Mesendoderm (in vitro differentiated cells): ENCODE results near the gene FAM170B.

Experiments used
- DNase-seq: peaks from one replicate; pipeline ENCODE4 v3.0.0; 2013
- H2AK5ac ChIP-seq: 2 replicates; pipeline ENCODE4 v1.6.1; 2013; ENCODE audit warnings: low read length, inconsistent platforms
- H2BK120ac ChIP-seq: 2 replicates; pipeline ENCODE4 v1.6.1; 2013; ENCODE audit warnings: low read depth, mild to moderate bottlenecking, low read length, moderate library complexity, mixed read lengths
- H2BK15ac ChIP-seq: replicated peaks from 2 replicates; pipeline ENCODE4 v1.6.1; 2013; ENCODE audit warnings: low read depth, mild to moderate bottlenecking, moderate library complexity
- H2BK5ac ChIP-seq: 2 replicates; pipeline ENCODE4 v1.6.1; 2013; ENCODE audit warnings: low read length, inconsistent platforms
- H3K18ac ChIP-seq: 2 replicates; pipeline ENCODE4 v1.6.1; 2013; ENCODE audit warnings: mild to moderate bottlenecking, low read length, mixed read lengths
- H3K23ac ChIP-seq: one replicate; pipeline ENCODE4 v1.6.1; 2013; ENCODE audit warnings: low read length
- H3K27ac ChIP-seq: 2 replicates; pipeline ENCODE4 v1.5.1; 2013; ENCODE audit warnings: low read depth, mild to moderate bottlenecking, inconsistent platforms, low read length, moderate library complexity
- H3K27me3 ChIP-seq: 2 replicates; pipeline ENCODE4 v1.6.1; 2013; ENCODE audit warnings: low read length, control low read depth, mild to moderate bottlenecking, inconsistent platforms; ENCODE audit not compliant: insufficient read depth, poor library complexity
- H3K36me3 ChIP-seq: 2 replicates; pipeline ENCODE4 v1.6.1; 2013; ENCODE audit warnings: low read length, inconsistent platforms; ENCODE audit not compliant: control insufficient read depth, insufficient read depth
- H3K4ac ChIP-seq: one replicate; pipeline ENCODE4 v1.6.1; 2013; ENCODE audit warnings: low read depth, mild to moderate bottlenecking, low read length, moderate library complexity
- H3K4me1 ChIP-seq: 2 replicates; pipeline ENCODE4 v1.6.1; 2013; ENCODE audit warnings: low read depth, low read length, inconsistent platforms; ENCODE audit not compliant: control insufficient read depth
- H3K4me2 ChIP-seq: 2 replicates; pipeline ENCODE4 v1.6.1; 2013; ENCODE audit warnings: low read length
- H3K4me3 ChIP-seq: 2 replicates; pipeline ENCODE4 v1.5.1; 2013; ENCODE audit warnings: mild to moderate bottlenecking, low read length
- H3K56ac ChIP-seq: one replicate; pipeline ENCODE4 v1.6.1; 2013; ENCODE audit warnings: low read length
- H3K79me1 ChIP-seq: 2 replicates; pipeline ENCODE4 v1.6.1; 2013; ENCODE audit warnings: low read length, inconsistent platforms
- H3K79me2 ChIP-seq: 2 replicates; pipeline ENCODE4 v1.6.1; 2013; ENCODE audit warnings: mild to moderate bottlenecking, low read length; ENCODE audit not compliant: control insufficient read depth, insufficient read depth
- H3K9ac ChIP-seq: 2 replicates; pipeline ENCODE4 v1.6.1; 2013; ENCODE audit warnings: low read length, inconsistent platforms
- H4K5ac ChIP-seq: one replicate; pipeline ENCODE4 v1.6.1; 2013; ENCODE audit warnings: low read length
- H4K8ac ChIP-seq: one replicate; pipeline ENCODE4 v1.6.1; 2013; ENCODE audit warnings: low read depth, mild to moderate bottlenecking, control low read depth, low read length, moderate library complexity
- WGBS: extraction: QIAGEN DNeasy Blood & Tissue Kit; methylation state at CpG from one replicate; pipeline ENCODE4 v1.1.7; 2013; ENCODE audit warnings: low lambda C conversion rate, missing lambda C conversion rate; ENCODE audit not compliant: insufficient coverage; ENCODE audit errors: extremely low coverage; 5-methylcytosine and 5-hydroxymethylcytosine counted together

Gene FAM170B

DNA sequence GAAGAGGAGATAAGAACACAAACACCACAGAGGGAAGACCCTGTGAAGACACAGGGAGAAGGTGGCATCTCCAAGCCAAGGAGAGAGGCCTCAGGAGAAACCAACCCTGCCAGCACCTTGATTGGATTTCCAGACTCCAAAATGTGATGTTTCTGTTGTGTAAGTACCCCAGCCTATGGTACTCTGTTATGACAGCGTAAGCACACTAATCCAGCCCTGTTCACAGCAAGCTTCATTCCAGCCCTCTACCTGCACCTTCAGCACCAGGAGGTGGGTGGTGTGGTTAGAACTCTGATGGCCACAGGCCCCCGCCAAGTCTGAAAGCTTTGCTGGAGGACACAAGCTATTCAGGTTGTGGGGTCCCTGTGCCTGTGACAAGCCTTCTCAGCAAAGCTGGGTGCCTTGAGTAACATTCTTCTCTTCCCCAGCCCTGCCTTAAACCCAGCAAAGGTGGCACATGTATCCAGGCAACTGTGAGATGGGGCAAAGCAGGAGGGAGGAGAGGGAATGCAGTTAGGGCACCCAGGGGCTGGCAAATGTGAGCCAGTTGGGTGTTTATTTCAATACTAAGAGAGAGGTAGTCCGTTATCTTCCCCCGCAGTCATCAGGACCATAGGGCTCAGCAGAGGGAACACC, 23.0 kb downstream of the FAM170B start:
- Histone ChIP-seq H3K79me1 (no peaks in the 10 kb centered on the region), H2BK120ac (no peak overlapping the region), H3K27ac (no peak overlapping the region), H4K8ac (no peak overlapping the region), H2BK15ac (no peak overlapping the region), H2BK5ac (no peak overlapping the region), H2AK5ac (no peak overlapping the region), H3K56ac (no peak overlapping the region), H3K23ac (no peak overlapping the region), H3K18ac (no peak overlapping the region), H3K4ac (no peak overlapping the region), H3K4me2 (no peak overlapping the region), H3K79me2 (no peaks in the 10 kb centered on the region), H3K4me3 (no peak overlapping the region), H3K27me3 (no peaks in the 10 kb centered on the region), H4K5ac (no peak overlapping the region), H3K36me3 (no peaks in the 10 kb centered on the region), H3K9ac (no peak overlapping the region), H3K4me1 (no peaks in the 10 kb centered on the region)
- WGBS, result no CpG with 5 or more reads among the region's 4 CpGs
- no peak for DNase-seq

DNA sequence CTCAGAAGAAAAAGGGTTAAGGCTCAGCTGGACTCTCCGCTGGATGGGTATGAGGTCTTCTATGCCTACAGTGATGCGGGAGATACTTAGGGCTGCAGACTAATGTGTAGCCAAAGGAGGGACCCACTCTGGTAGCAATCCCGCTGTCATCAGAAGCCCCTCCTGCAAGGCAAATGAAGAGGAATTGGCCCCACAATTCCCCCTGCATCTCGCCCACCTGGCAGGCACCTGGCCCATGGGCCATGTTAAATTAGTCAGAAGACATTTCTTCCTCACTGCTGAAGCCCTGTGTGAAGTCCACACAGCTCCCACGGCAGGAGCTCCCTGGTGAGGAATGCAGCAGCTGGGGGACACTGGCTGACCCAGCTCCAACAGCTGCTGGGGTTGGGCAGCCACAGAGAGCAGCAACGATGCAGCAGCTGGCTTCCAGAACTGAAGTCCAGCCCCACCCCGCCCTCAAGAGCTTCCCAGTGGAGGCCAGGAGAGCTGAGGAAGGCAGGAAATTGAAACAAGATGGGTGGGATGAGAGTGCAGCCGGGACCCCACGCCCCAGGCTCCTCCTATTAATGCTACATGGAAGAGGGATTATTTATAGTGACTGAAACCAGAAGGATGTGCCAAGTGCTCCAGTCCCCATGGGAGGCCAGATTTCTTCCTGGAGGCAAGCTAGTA, 24.0 kb downstream of the FAM170B start:
- Histone ChIP-seq H2BK5ac (no peak overlapping the region), H3K23ac (no peak overlapping the region), H3K18ac (no peak overlapping the region), H2BK15ac (no peak overlapping the region), H3K27ac (no peak overlapping the region), H3K4me1 (no peaks in the 10 kb centered on the region), H3K36me3 (no peaks in the 10 kb centered on the region), H3K27me3 (no peaks in the 10 kb centered on the region), H3K4me3 (no peak overlapping the region), H3K9ac (no peak overlapping the region), H2AK5ac (no peak overlapping the region), H3K56ac (no peak overlapping the region), H3K4ac (no peak overlapping the region), H4K5ac (no peak overlapping the region), H4K8ac (no peak overlapping the region), H3K79me2 (no peaks in the 10 kb centered on the region), H3K79me1 (no peaks in the 10 kb centered on the region), H3K4me2 (no peak overlapping the region), H2BK120ac (no peak overlapping the region)
- WGBS, result no CpG with 5 or more reads among the region's 9 CpGs
- no peak for DNase-seq

DNA sequence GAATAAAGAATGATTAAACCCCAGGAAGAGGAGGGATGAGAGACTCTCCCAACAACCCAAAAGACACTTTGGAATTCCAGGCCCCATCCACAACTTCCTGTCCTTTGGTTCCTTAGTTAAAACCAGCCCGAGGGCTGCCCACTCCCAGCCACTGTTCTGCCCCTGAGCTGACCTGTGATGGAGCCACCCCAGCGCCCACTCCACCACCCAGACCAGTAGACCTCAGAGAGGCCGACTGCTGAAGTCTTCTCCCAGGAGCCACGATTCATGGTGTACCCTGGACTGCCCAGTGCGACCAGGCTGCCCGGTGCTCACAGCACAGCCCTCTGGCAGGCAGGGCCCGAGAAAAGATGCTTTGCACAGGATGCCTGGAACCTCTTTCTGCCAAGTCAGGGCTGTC, 25.2 kb downstream of the FAM170B start:
- H3K56ac ChIP-seq, result no peak overlapping the region
- H4K5ac ChIP-seq, result no peak overlapping the region
- H3K4me3 ChIP-seq, result no peak overlapping the region
- no peaks in the 10 kb centered on the region for H3K36me3 ChIP-seq
- WGBS, result no CpG with 5 or more reads among the region's 7 CpGs
- no peak overlapping the region for H2AK5ac ChIP-seq
- H3K79me1 ChIP-seq, result no peaks in the 10 kb centered on the region
- H3K9ac ChIP-seq, result no peak overlapping the region
- no peaks in the 10 kb centered on the region for H3K4me1 ChIP-seq
- H3K23ac ChIP-seq, result no peak overlapping the region
- DNase-seq, result no peak
- H2BK15ac ChIP-seq, result no peak overlapping the region
- no peaks in the 10 kb centered on the region for H3K27me3 ChIP-seq
- no peak overlapping the region for H3K4ac ChIP-seq
- H4K8ac ChIP-seq, result no peak overlapping the region
- no peak overlapping the region for H3K27ac ChIP-seq
- H2BK5ac ChIP-seq, result no peak overlapping the region
- H3K79me2 ChIP-seq, result no peaks in the 10 kb centered on the region
- H3K4me2 ChIP-seq, result no peak overlapping the region
- no peak overlapping the region for H2BK120ac ChIP-seq
- no peak overlapping the region for H3K18ac ChIP-seq

- Histone ChIP-seq H3K27me3 (no peaks in the 10 kb centered on the region), H3K4me3 (no peak overlapping the region), H3K4me2 (no peak overlapping the region), H3K36me3 (no peaks in the 10 kb centered on the region), H3K79me1 (no peaks in the 10 kb centered on the region), H2BK120ac (no peak overlapping the region), H3K4me1 (no peaks in the 10 kb centered on the region), H3K27ac (no peak overlapping the region), H3K79me2 (no peaks in the 10 kb centered on the region), H2BK5ac (no peak overlapping the region), H3K9ac (no peak overlapping the region), H2AK5ac (no peak overlapping the region), H4K8ac (no peak overlapping the region), H4K5ac (no peak overlapping the region), H3K56ac (no peak overlapping the region), H2BK15ac (no peak overlapping the region), H3K23ac (no peak overlapping the region), H3K18ac (no peak overlapping the region), H3K4ac (no peak overlapping the region)
- DNase-seq, result no peak
- no CpG with 5 or more reads among the region's 8 CpGs for WGBS
Measured at GRCh38 chr10:49107887-49108267, 25.9 kb downstream of the FAM170B start.

DNA sequence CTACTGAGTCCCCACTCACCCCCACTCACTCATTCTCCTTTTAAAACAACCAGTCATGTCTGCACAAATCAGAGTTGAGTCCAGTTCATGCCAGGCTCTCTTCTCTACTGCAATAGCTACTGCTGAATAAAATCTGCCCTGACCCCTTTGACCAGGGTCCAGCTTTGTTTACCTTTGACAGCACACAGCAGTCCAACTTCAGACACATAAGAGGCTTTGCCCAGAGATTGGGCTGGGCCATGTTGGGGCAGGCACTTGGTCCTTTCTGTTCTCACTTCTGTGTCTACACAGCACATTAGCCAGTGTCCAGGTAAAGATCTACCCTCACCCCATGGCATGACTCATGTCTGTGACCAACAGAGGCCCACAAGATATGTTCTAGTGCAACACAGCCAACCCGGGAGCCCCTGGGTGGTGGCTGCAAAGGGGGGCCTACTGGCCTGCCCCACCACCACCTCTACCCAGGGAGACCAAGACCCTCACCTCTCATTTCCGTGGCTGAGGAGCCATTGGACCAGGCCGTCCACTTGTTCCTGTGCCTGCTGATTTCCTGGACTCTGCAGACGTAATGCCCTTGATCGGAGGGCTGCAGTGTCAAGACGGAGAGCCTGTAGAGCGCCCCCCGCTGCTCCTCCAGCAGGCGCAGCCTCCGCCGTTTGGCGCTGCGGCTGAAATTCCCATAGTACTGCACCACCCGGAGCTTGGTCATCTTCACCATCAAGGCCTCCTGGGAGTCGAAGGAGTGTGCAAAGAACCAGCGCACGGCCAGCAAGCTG, 26.5 kb downstream of the FAM170B start:
- no peak overlapping the region for H2AK5ac ChIP-seq
- WGBS, result no CpG with 5 or more reads among the region's 17 CpGs
- H3K27me3 ChIP-seq, result no peaks in the 10 kb centered on the region
- no peaks in the 10 kb centered on the region for H3K4me1 ChIP-seq
- no peak overlapping the region for H3K18ac ChIP-seq
- no peak overlapping the region for H4K8ac ChIP-seq
- no peaks in the 10 kb centered on the region for H3K36me3 ChIP-seq
- H3K4ac ChIP-seq, result no peak overlapping the region
- no peak overlapping the region for H3K9ac ChIP-seq
- no peak overlapping the region for H4K5ac ChIP-seq
- H3K56ac ChIP-seq, result no peak overlapping the region
- H3K79me2 ChIP-seq, result no peaks in the 10 kb centered on the region
- H2BK15ac ChIP-seq, result no peak overlapping the region
- DNase-seq, result no peak
- no peak overlapping the region for H3K27ac ChIP-seq
- no peak overlapping the region for H2BK120ac ChIP-seq
- no peak overlapping the region for H3K4me2 ChIP-seq
- no peak overlapping the region for H3K23ac ChIP-seq
- H3K4me3 ChIP-seq, result no peak overlapping the region
- H3K79me1 ChIP-seq, result no peaks in the 10 kb centered on the region
- no peak overlapping the region for H2BK5ac ChIP-seq
